ENCODE measurements around the gene PCOLCE2. TPM values are rescaled to one million over a fixed set of nuclear protein-coding genes. Genes with fewer than 3 reads are reported as not detected.

Gene PCOLCE2
- total RNA-seq, 1 experiment from 2014 or later: 14.6 TPM

DNA sequence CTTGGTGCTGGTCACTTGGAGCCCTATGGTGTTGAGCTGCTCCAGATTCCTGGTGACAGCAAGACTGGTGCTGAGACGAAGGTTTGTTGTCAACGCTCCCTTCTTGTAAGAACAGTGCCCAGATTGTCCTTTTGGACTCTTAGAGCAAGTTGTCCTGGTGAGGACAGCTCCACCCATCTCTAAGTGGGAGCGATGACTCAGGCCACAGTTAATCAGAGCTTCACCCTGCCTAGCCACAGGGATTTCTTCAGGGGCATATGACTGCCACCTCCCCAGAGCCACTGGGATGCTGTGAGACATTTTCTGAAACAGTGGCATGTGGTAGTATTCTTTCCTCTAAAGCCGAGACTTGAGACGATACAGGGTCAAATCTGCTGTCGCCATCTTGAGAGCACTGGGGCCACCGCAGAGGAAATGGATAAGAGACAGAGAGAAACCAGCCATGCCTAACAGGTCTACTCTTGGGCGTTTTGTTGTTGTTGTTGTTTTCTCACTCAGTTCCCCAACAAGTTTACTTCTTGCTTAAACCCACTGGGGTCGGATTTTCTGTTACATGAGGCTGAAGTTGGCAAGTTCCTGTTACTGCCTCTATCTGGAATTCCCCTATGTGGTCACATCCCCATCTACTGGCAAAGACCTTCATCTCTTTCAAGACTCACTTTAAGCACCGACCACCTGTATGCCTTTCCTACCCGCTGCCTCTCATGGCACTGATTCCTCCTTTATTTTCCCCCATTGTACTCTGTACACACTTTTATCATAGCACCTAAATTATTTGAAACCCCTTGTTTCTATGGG lies 16.0 kb upstream of the PCOLCE2 start:
- DNase-seq (ENCODE audit: low read depth, low spot score) (no peak), ATAC-seq (peak; percentile 53; the same call in 1 of the 2 replicates)
- Histone ChIP-seq H3K27ac (ENCODE audit: low read length) (no peak overlapping the region), H3K9me3 (ENCODE audit: control insufficient read depth, insufficient read depth, low read depth, low read length) (no peaks in the 10 kb centered on the region), H3K27me3 (ENCODE audit: control insufficient read depth, insufficient read depth, low read length) (no peaks in the 10 kb centered on the region), H3K4me3 (ENCODE audit: low read depth in 2 of 2, low read length in 2 of 2) (no peak overlapping the region), H3K36me3 (ENCODE audit: control insufficient read depth, insufficient read depth, low read length) (no peaks in the 10 kb centered on the region), H3K4me1 (ENCODE audit: control insufficient read depth, insufficient read depth, low read length) (no peaks in the 10 kb centered on the region)
- POLR2A ChIA-PET: no interaction called here
- in situ Hi-C loops (cut with HindIII; ENCODE audit: low pct_unique_long_range_greater_than_20kb, low sequenced_read_pairs): no loop called here
- BruUV-seq (replicated peaks): no TSS peak
- CTCF ChIA-PET: no interaction called here
- TF ChIP-seq POLR2AphosphoS5 (IDR thresholded peaks at IDR 0.05; ENCODE audit: low read depth, low read length) (no peak), REST (IDR thresholded peaks at IDR 0.05; ENCODE audit: insufficient read depth in 1 of 2, low read depth in 2 of 2, low read length in 1 of 2) (no peak), SIN3A (IDR thresholded peaks at IDR 0.05; ENCODE audit: borderline replicate concordance, insufficient read depth, low read depth, low read length) (no peak), CTCF (IDR thresholded peaks at IDR 0.05) (no peak; the same call in none of the 2 replicates), TCF7L2 (IDR thresholded peaks at IDR 0.05; ENCODE audit: low read depth, low read length) (no peak)
- intact Hi-C loops (cut with micrococcal nuclease; ENCODE audit: unreplicated experiment): no loop called here

DNA sequence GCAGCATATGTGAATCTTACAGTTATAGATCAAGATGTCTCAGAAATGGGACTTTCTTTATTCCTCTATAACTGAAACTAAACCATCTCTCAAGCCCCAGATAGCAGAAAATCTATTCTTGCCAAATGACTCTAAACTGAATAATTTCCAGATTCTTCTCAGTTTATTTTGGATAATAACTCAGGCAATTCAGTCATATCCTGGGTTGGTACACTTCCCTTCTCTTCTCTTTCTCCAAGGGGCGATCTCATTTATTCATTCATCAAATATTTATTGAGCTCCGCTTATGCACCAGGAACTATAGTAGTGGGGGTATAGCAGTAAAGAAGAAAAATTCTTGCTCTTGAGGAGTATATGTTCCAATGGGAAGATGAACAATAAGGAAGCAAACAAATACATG lies 13.5 kb upstream of the PCOLCE2 start:
- in situ Hi-C loops (cut with HindIII; ENCODE audit: low pct_unique_long_range_greater_than_20kb, low sequenced_read_pairs): no loop called here
- no TSS peak for BruUV-seq (replicated peaks)
- POLR2A ChIA-PET: no interaction called here

More for the DNA sequence above, 13.5 kb upstream of the PCOLCE2 start:
- intact Hi-C loops (cut with micrococcal nuclease; ENCODE audit: unreplicated experiment): no loop called here
- no peak overlapping the region for H3K27ac ChIP-seq (ENCODE audit: low read length)
- ATAC-seq: no peak
- CTCF ChIA-PET: interaction anchor here (0.6 kb wide), 1 partner anchor 64 kb away, joined by 10 read pairs; no protein-coding TSS in a partner anchor
- H3K36me3 ChIP-seq (ENCODE audit: control insufficient read depth, insufficient read depth, low read length): no peaks in the 10 kb centered on the region
- no peaks in the 10 kb centered on the region for H3K4me1 ChIP-seq (ENCODE audit: control insufficient read depth, insufficient read depth, low read length)
- no peak overlapping the region for H3K4me3 ChIP-seq (ENCODE audit: low read depth in 2 of 2, low read length in 2 of 2)
- DNase-seq (ENCODE audit: low read depth, low spot score): no peak
- TF ChIP-seq POLR2AphosphoS5 (IDR thresholded peaks at IDR 0.05; ENCODE audit: low read depth, low read length): no peak
- no peak for TF ChIP-seq TCF7L2 (IDR thresholded peaks at IDR 0.05; ENCODE audit: low read depth, low read length)
- no peaks in the 10 kb centered on the region for H3K9me3 ChIP-seq (ENCODE audit: control insufficient read depth, insufficient read depth, low read depth, low read length)
- H3K27me3 ChIP-seq (ENCODE audit: control insufficient read depth, insufficient read depth, low read length): peaks cover 3% of the 10 kb centered on the region
